Stimulated activated CD8-positive, alpha-beta memory T cell treated with anti-CD3 and anti-CD28 coated beads, Interleukin-15, amount 100 ng/mL, for 1 hour (primary cell): Measurements from ENCODE around the gene HSPB8.

ENCODE experiments used
- DNase-seq: peaks from one replicate; pipeline ENCODE4 v3.0.0-alpha.2; 2020; ENCODE audit warnings: low read depth

Gene HSPB8

DNA sequence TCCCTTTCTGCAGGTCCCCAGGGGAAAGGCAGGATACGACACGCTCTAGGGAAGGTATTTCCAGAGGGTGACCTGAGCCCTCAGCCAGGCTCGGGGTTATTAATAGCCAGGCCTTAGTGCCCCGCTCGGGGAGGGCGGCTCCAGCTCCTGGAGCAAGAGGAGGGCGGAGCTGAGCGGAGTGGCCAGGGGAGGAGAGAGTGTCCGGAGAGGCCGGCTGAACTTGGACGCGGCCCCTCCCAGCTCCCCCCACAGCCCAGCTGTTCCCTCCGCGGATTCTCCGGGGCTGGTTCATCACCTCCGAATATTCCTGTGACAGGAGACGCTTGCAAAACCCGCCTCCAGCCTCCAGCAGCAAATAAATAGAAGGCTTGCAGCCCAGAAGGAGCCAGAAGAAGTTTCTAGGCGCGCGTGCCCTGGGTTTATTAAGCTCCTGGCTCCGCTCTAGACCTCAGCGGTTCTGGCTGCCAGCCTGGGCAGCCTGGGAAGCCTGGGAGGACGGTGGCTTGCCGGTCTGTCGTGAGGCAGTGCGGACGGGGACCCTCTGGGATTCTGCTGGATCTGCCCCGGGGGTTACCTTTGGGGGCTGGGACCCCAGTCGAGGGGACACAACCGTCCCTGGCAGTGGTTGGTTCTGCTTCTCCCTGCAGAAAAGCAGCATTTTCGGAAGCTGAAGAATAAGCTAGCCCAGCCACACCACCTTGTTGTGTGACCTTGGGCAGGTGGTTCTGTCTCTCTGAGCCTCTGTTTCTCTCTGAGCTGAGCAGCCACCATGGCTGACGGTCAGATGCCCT lies at the start of gene HSPB8:
HSPB8 (plus strand) TSS at position 388 of the 791 bp plus-strand sequence; CDS start at position 770, 382 bp downstream.
- no peak for DNase-seq

DNA sequence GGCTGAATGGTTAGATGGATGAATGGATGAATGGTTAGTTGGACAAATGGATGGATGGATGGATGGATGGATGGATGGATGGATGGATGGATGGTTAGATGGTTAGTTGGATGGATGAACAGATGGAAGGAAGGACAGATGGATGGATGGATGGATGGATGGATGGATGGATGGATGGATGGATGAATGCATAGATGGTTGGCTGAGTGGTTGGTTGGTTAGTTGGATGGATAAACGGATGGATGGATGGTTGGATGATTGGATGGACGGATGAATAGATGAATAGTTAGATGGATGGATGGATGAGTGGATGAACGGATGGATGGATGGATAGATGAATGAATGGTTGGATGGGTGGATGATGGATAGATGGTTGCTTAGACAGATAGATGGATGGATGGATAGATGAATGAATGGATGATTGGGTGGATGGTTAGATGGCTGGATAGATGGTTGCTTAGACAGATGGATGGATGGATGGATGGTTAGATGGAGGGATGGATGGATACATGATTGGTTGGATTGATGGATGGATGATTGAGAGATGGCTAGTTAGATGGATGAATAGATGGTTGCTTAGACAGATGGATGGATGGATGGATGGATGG lies 48.8 kb upstream of the HSPB8 start:
- DNase-seq = no peak

DNA sequence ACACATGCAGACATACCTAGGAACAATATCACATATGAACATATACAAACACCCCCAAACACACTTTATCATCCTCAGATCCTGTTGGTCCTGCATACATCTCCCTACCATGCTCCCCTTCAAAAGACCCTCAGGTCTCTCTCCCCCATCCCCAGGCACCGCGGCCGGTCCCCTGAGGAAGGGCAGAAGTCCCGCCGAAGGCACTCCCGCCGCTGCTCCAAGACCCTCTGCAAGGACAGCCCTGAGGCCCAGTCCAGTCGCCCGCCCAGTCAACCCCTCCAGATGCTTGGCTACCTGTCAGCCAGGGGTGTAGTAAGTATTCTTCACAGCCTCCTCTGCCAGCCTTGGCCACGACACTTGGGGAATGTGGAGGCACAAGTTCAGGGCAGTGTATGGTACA lies 48.2 kb upstream of the HSPB8 start:
- no peak for DNase-seq

DNA sequence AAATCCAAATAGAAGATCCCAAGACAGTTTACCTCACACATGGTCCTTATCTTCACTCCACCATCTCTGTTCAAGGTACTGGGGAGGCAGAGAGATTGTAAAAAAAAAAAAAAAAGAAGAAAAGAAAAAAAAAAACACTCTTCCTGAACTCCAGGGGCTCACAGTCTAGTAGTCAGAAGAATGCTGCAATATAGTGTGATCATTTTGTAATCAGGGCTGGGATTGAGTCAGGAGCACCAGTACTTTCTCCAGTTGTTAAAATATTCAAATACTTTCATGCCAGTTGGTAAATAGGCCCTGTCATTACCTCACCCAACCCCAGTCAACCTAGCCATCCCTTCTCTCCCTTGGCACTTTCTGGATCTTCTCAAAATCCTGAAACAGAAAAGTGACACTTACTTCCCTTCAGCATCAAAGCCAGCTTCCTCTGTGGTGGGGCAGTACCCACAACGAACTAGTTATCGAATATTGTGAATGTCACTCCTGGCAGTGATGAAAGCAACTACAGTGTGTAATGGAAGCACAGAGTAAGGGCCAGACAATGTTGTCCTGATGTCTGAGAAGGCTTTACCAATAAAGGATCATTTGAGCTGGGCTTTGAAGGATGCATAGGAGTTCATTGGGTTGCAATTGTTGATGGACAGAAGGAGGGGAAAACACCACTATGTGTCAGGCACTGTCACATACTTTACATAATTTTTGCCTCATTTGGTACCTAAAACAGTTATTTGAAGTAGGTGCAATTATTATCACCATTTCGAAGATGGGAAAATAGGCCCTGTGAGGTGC lies 44.3 kb upstream of the HSPB8 start:
- DNase-seq = no peak

DNA sequence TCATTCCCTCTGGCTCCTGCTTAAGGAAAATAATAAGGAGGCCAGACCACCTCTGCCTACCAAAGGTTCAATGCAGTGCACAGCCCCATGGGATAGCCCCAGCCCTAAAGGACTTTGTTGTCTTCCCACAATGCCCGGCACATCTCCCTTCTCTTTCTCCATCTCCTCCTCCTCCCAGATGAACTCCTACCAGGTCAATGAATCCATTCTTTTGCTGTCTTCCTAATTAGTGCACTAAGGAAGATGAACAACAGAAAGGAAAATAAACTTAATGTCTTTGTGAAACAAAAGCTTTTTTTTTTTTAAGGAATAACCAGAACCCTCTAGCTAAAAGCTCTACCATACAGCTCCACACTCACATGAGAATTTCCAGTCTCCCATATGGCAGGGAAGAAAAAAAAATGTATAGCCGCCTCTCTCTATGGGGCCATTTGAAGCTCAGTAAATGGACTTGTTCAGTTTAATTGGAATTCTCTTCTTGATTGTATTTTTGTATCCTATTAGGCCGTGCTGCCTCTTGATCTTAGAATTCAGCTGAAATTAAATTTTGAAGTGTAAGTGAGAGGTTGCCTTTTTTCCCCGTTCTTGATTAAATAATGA lies 41.8 kb upstream of the HSPB8 start:
- DNase-seq = no peak

DNA sequence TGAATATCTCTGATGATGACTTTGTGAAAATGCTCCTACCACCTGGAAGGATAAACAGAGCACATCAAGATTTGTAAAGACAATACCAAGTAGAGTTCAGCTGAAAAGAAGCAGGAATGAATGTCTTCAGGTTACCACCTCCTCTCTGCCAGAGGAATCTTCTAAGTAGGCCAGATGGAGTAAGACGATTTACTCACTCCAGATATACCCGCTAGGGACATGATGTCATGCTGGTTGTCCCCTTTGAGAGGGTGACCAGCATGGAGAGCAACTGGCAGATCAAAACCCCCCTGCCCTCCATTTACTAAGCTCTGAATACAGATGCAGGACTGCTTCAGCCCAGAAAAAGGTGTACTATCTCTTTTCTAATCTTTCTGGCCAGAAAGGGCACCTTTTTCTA lies 39.3 kb upstream of the HSPB8 start:
- DNase-seq = no peak

DNA sequence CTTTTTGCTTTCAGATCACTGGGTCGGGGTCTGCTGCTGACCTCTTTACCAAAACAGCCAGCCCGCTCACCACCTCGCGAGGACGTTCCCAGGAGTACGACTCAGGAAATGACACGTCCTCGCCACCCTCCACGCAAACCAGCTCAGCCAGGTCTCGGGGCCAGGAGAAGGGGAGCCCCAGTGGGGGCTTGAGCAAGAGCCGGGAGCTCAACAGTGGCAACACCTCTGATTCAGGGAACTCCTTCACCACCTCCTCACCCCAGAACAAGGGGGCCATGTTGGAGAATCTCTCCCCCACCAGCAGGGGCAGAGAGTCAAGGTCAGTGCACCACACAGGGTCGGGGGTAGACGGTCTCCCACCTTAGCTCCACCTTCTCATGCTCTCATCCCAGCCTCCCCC lies 33.4 kb upstream of the HSPB8 start:
- no peak for DNase-seq

- no peak for DNase-seq
Measured at GRCh38 chr12:119147847-119148448, 30.8 kb upstream of the HSPB8 start.

GRCh38 chr12:119149270-119149669 lies 29.5 kb upstream of the HSPB8 start:
- no peak for DNase-seq

- DNase-seq = no peak
Measured at GRCh38 chr12:119151445-119152026, 27.2 kb upstream of the HSPB8 start.

DNA sequence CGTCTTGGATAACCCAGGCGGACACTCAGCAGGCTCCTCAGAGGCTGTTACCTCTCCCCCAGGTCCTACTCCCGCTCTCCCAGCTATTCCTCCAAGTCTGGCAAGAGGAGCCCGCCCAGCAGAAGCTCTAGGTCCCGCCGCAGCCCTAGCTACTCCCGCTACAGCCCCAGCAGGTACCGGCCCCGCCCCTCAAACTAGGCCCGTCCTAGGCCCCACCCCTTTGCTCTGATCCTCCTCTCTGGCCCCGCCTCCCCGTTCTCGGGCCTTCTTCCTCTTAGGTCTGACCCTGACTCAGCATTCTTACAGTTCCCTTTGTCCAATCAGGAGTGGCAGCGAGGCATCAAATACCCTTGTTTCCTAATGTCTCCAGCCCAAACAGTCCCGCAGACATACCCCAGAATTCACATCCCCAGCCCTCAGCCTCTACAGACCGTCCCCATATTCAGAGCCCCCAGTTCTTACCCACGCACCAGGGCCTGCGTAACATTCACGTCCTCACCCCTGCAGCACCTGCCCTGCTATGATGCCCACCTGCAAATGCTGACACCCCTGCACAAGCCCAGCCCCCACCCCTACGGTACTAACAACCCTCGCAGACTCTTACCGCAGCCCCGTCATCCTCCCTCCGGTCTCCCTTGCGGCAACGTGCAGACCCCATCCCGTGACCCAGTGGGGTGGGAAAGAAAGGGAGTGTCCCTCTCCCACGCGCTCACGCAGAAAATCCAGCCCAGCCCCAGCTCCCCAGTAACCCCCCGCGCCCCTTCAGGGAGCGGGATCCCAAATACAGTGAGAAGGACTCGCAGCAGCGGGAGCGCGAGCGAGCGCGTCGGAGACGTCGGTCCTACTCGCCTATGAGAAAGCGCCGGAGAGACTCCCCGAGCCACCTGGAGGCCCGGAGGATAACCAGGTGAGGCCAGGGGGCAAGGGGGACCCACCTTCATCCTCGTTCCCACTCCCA lies 25.0 kb upstream of the HSPB8 start:
- DNase-seq = no peak

GRCh38 chr12:119154435-119154818 lies 24.3 kb upstream of the HSPB8 start:
- no peak for DNase-seq

GRCh38 chr12:119156401-119157044 lies 22.2 kb upstream of the HSPB8 start:
- DNase-seq = no peak

GRCh38 chr12:119157528-119157927 lies 21.2 kb upstream of the HSPB8 start:
- DNase-seq = no peak

GRCh38 chr12:119157978-119158377 lies 20.8 kb upstream of the HSPB8 start:
- no peak for DNase-seq

- no peak for DNase-seq
Measured at GRCh38 chr12:119158402-119158801, 20.3 kb upstream of the HSPB8 start.

DNA sequence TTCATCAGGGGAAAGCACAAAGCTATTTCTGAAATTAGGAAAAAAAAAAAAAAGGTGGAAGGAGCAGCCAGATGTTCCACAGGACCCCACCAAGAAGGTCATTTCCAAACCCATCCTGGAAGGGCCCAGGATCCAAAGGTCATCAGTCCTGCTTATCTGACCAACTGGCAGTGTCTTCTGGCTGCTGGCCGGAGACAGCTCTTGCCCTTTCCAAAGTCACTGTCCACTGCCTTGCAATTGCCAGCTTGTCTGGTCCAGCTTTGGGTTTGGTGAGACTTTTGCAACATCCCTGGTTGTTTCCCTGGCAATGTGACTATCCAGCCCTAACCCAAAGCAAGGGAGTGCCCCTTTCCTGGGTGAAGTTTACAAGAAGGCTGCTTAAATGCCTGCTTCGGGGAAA lies 18.9 kb upstream of the HSPB8 start:
- no peak for DNase-seq

GRCh38 chr12:119167902-119168301 lies 10.8 kb upstream of the HSPB8 start:
- no peak for DNase-seq

GRCh38 chr12:119168721-119169120 lies 10.0 kb upstream of the HSPB8 start:
- no peak for DNase-seq

GRCh38 chr12:119169150-119169549 lies 9.6 kb upstream of the HSPB8 start:
- DNase-seq = no peak
